C4-2B (cell line): Measurements from ENCODE around the gene CLEC2D.

ENCODE experiments used
- H3K27ac ChIP-seq: fragments of 450-650 bp; 2 replicates; pipeline ENCODE4 v1.5.1; 2017
- CTCF ChIP-seq: fragments of 450-650 bp; conservative IDR thresholded peaks from 2 replicates; pipeline ENCODE4 v1.5.1; 2017; ENCODE audit warnings: mild to moderate bottlenecking
- ZFX ChIP-seq: fragments of 450-650 bp; IDR thresholded peaks from 2 replicates; pipeline ENCODE4 v1.6.1; 2017

The CLEC2D gene

GRCh38 chr12:9669534-9669933 lies at the start of gene CLEC2D:
Gene CLEC2D, plus strand, starts transcription at chr12:9669713. Its CDS starts 22 bp downstream, at chr12:9669735.
- no peak within 1 kb of the TSS for H3K27ac ChIP-seq
- no peak for TF ChIP-seq ZFX
- TF ChIP-seq CTCF = no peak

GRCh38 chr12:9625019-9625418 lies 44.5 kb upstream of the CLEC2D start:
- TF ChIP-seq ZFX (no peak), CTCF (no peak)
- H3K27ac ChIP-seq = no peak overlapping the region

GRCh38 chr12:9626291-9626690 lies 43.2 kb upstream of the CLEC2D start:
- no peak for TF ChIP-seq ZFX
- no peak for TF ChIP-seq CTCF
- no peak overlapping the region for H3K27ac ChIP-seq

GRCh38 chr12:9626821-9627220 lies 42.7 kb upstream of the CLEC2D start:
- H3K27ac ChIP-seq = no peak overlapping the region
- TF ChIP-seq ZFX (no peak), CTCF (no peak)

GRCh38 chr12:9632766-9633165 lies 36.7 kb upstream of the CLEC2D start:
- TF ChIP-seq ZFX = no peak
- no peak for TF ChIP-seq CTCF
- H3K27ac ChIP-seq = no peak overlapping the region

GRCh38 chr12:9634177-9634803 lies 35.2 kb upstream of the CLEC2D start:
- H3K27ac ChIP-seq = no peak overlapping the region
- TF ChIP-seq ZFX = no peak
- TF ChIP-seq CTCF = peak; percentile 86

- H3K27ac ChIP-seq = no peak overlapping the region
- no peak for TF ChIP-seq ZFX
- no peak for TF ChIP-seq CTCF
These were observed 34.4 kb upstream of the CLEC2D start for GRCh38 chr12:9634969-9635754.
